A549 (cell line): Measurements from ENCODE around the gene FAT4. TPM values are rescaled to one million over a fixed set of nuclear protein-coding genes. Genes with fewer than 3 reads are reported as not detected.

ENCODE experiments used
- ATAC-seq, 2 experiments: fragments of 200-7000 bp in 1 of 2; fragments of >200 bp in 1 of 2; cut with Nextera tagmentation in 1 of 2; cut with Tn5 transposase in 1 of 2; 3 replicates each; pipeline versions ENCODE4 v1.8.0 to v1.9.1; 2018 to 2020; ENCODE audit warnings: mild to moderate bottlenecking in 1 of 2, moderate library complexity in 1 of 2
- CTCF ChIA-PET: fragments of 300-600 bp; sonication (Branson Sonifier 250); formaldehyde crosslinking; extraction: SDS; loops from one replicate; lab custom pipeline; 2021; ENCODE audit warnings: antibody characterized with exemption, inconsistent platforms; lab: Yijun Ruan, JAX
- POLR2A ChIA-PET: fragments of 350-600 bp; formaldehyde crosslinking; extraction: SDS; loops from one replicate; lab custom pipeline; 2021; ENCODE audit warnings: antibody characterized with exemption, inconsistent platforms; lab: Yijun Ruan, JAX
- DNase-seq, 2 experiments: peaks; one replicate each; pipeline versions ENCODE4 v3.0.0 to v3.0.0-alpha.2; 2011 to 2016; ENCODE audit warnings: low read depth in 1 of 2, low spot score in 1 of 2
- FAIRE-seq: peaks from 2 replicates; lab custom pipeline; 2011; peaks lifted over from hg19 to GRCh38; lab: Jason Lieb, UNC
- H3K27ac ChIP-seq, 2 experiments: fragments of >200 bp; sonication (Bioruptor Twin); formaldehyde crosslinking; 3 replicates each; pipeline ENCODE4 v1.5.1; 2016 to 2017
- H3K4me1 ChIP-seq: fragments of >200 bp; sonication (Bioruptor Twin); formaldehyde crosslinking; 3 replicates; pipeline ENCODE4 v1.6.1; 2016
- H3K4me2 ChIP-seq: fragments of >200 bp; sonication (Bioruptor Twin); formaldehyde crosslinking; 3 replicates; pipeline ENCODE4 v1.6.1; 2016
- H3K4me3 ChIP-seq: fragments of >200 bp; sonication (Bioruptor Twin); formaldehyde crosslinking; 3 replicates; pipeline ENCODE4 v1.5.1; 2016
- H3K9me3 ChIP-seq: fragments of >200 bp; sonication (Bioruptor Twin); formaldehyde crosslinking; 3 replicates; pipeline ENCODE4 v1.6.1; 2016
- ATOH8 ChIP-seq: fragments of 250-450 bp; sonication (Bioruptor Pico); IDR thresholded peaks from 2 replicates; pipeline ENCODE4 v1.5.0; 2020; ENCODE audit warnings: low read depth, mild to moderate bottlenecking, moderate library complexity
- BCL3 ChIP-seq: fragments of >200 bp; sonication (Bioruptor Twin); formaldehyde crosslinking; IDR thresholded peaks from 3 replicates; pipeline ENCODE4 v1.6.1; 2016
- CEBPB ChIP-seq, 2 experiments: fragments of >200 bp in 1 of 2; sonication (Bioruptor Twin) in 1 of 2; formaldehyde crosslinking in 1 of 2; IDR thresholded peaks; 2 replicates each; pipeline ENCODE4 v1.6.1; 2012 to 2016
- CHD2 ChIP-seq: fragments of 150-350 bp; IDR thresholded peaks from 2 replicates; pipeline ENCODE4 v1.6.1; 2014; ENCODE audit warnings: low read length; ENCODE audit not compliant: partially characterized antibody
- EHF ChIP-seq: fragments of 250-450 bp; sonication (Bioruptor Pico); IDR thresholded peaks from 2 replicates; pipeline ENCODE4 v1.5.0; 2020; ENCODE audit warnings: mild to moderate bottlenecking
- EHMT2 ChIP-seq: fragments of 200-600 bp; sonication (generic); IDR thresholded peaks from 2 replicates; pipeline ENCODE4 v1.6.1; 2016; ENCODE audit warnings: antibody characterized with exemption, low read depth, mild to moderate bottlenecking, moderate library complexity
- FOXS1 ChIP-seq: fragments of 250-450 bp; sonication (Bioruptor Pico); IDR thresholded peaks from 2 replicates; pipeline ENCODE4 v1.5.0; 2020; ENCODE audit warnings: mild to moderate bottlenecking, moderate library complexity
- GATA3 ChIP-seq: IDR thresholded peaks from 2 replicates; pipeline ENCODE4 v1.6.1; 2012; ENCODE audit warnings: borderline replicate concordance
- HMGXB4 ChIP-seq: fragments of 250-450 bp; sonication (Bioruptor Pico); IDR thresholded peaks from 2 replicates; pipeline ENCODE4 v1.5.0; 2021; ENCODE audit warnings: mild to moderate bottlenecking, moderate library complexity, borderline replicate concordance
- JUN ChIP-seq, 2 experiments: fragments of >200 bp; sonication (Bioruptor Twin); formaldehyde crosslinking; IDR thresholded peaks; 2 replicates in 1 of 2; 3 replicates in 1 of 2; pipeline ENCODE4 v1.6.1; 2016 to 2017
- KDM1A ChIP-seq: fragments of 200-600 bp; sonication (generic); IDR thresholded peaks from 2 replicates; pipeline ENCODE4 v1.6.1; 2016; ENCODE audit warnings: low read depth, mild to moderate bottlenecking
- KDM5A ChIP-seq: fragments of 200-600 bp; sonication (generic); IDR thresholded peaks from 2 replicates; pipeline ENCODE4 v1.6.1; 2016; ENCODE audit warnings: antibody characterized with exemption, mild to moderate bottlenecking
- PHF8 ChIP-seq: fragments of 200-600 bp; sonication (generic); IDR thresholded peaks from 2 replicates; pipeline ENCODE4 v1.6.1; 2016; ENCODE audit warnings: low read depth, mild to moderate bottlenecking, antibody characterized with exemption, moderate library complexity, borderline replicate concordance
- POLR2A ChIP-seq: IDR thresholded peaks from 2 replicates; pipeline ENCODE4 v1.6.1; 2012; ENCODE audit warnings: mild to moderate bottlenecking, low read length
- POLR2AphosphoS2 ChIP-seq: conservative IDR thresholded peaks from 2 replicates; pipeline ENCODE4 v1.6.1; 2012; ENCODE audit warnings: low read length, improper control_type of control experiment, inconsistent platforms
- RARB ChIP-seq: fragments of 250-450 bp; sonication (Bioruptor Pico); IDR thresholded peaks from 2 replicates; pipeline ENCODE4 v1.8.0; 2021; ENCODE audit warnings: mild to moderate bottlenecking, moderate library complexity
- REST ChIP-seq: fragments of 200-600 bp; sonication (generic); IDR thresholded peaks from 2 replicates; pipeline ENCODE4 v1.6.1; 2016; ENCODE audit warnings: antibody characterized with exemption, mild to moderate bottlenecking, moderate library complexity
- RNF2 ChIP-seq: fragments of 200-600 bp; sonication (generic); IDR thresholded peaks from 2 replicates; pipeline ENCODE4 v1.6.1; 2016; ENCODE audit warnings: low read depth, mild to moderate bottlenecking, antibody characterized with exemption, moderate library complexity, borderline replicate concordance
- SREBF2 ChIP-seq: fragments of 450-650 bp; IDR thresholded peaks from 2 replicates; pipeline ENCODE4 v1.6.1; 2014; ENCODE audit warnings: mild to moderate bottlenecking, moderate library complexity
- TFCP2L1 ChIP-seq: fragments of 250-450 bp; sonication (Bioruptor Pico); IDR thresholded peaks from 2 replicates; pipeline ENCODE4 v1.5.0; 2021; ENCODE audit warnings: mild to moderate bottlenecking
- USF2 ChIP-seq: fragments of 450-650 bp; IDR thresholded peaks from 2 replicates; pipeline ENCODE4 v1.6.1; 2014; ENCODE audit warnings: antibody characterized with exemption
- ZC3H11A ChIP-seq: fragments of 450-650 bp; IDR thresholded peaks from 2 replicates; pipeline ENCODE4 v1.6.1; 2014; ENCODE audit warnings: antibody characterized with exemption, mild to moderate bottlenecking
- ZSCAN20 ChIP-seq: fragments of 250-450 bp; sonication (Bioruptor Pico); IDR thresholded peaks from 2 replicates; pipeline ENCODE4 v1.8.0; 2022; ENCODE audit warnings: mild to moderate bottlenecking, moderate library complexity
- WGBS: methylation state at CpG from one replicate; pipeline ENCODE4 v1.1.6; 2017; ENCODE audit errors: missing lambda C conversion rate; 5-methylcytosine and 5-hydroxymethylcytosine counted together
- polyA plus RNA-seq, 4 experiments: library from polyadenylated mRNA; depleted of rRNA in 3 of 4; stranded (reverse); fragments of >200 nt; fragmentation: RNase III in 1 of 4; extraction: RNeasy Plus Mini Kit Qiagen cat#74134 plus additional on column Dnase treatment in 1 of 4; gene quantifications; 2 replicates in 3 of 4; 3 replicates in 1 of 4; pipeline ENCODE4 v1.2.3, GENCODE V29; 2011 to 2017

Gene FAT4
- polyA plus RNA-seq, 2 of the 4 experiments (the other 2 are of a cell fraction), result 0.32 to 1.1 TPM

GRCh38 chr4:125306112-125306511, 8.6 kb upstream of the FAT4 start:
- no peak for ATAC-seq
- ChIA-PET CTCF (no interaction called here), POLR2A (no interaction called here)
- H3K4me2 ChIP-seq, result no peak overlapping the region
- FAIRE-seq, result no peak
- no peak overlapping the region for H3K4me3 ChIP-seq
- no peak for TF ChIP-seq JUN (IDR thresholded peaks at IDR 0.05)
- TF ChIP-seq USF2, result no peak
- no peak for TF ChIP-seq TFCP2L1 (CRISPR knock-in tag)
- TF ChIP-seq KDM5A, result no peak
- no peak for TF ChIP-seq HMGXB4 (CRISPR knock-in tag)
- no peak overlapping the region for H3K27ac ChIP-seq
- no peaks in the 10 kb centered on the region for H3K9me3 ChIP-seq
- DNase-seq, result no peak
- no peaks in the 10 kb centered on the region for H3K4me1 ChIP-seq
- whole genome bisulfite sequencing, result 68% methylated on average over 1 of the region's 1 CpG

GRCh38 chr4:125306533-125306932, 8.2 kb upstream of the FAT4 start:
- POLR2A ChIA-PET, result no interaction called here
- Histone ChIP-seq H3K4me2 (no peak overlapping the region), H3K9me3 (no peaks in the 10 kb centered on the region), H3K27ac (no peak overlapping the region), H3K4me1 (no peaks in the 10 kb centered on the region), H3K4me3 (no peak overlapping the region)
- CTCF ChIA-PET, result no interaction called here
- no peak for DNase-seq
- TF ChIP-seq ATOH8 (CRISPR knock-in tag) (no peak), FOXS1 (CRISPR knock-in tag) (no peak), PHF8 (no peak), EHMT2 (no peak), KDM1A (no peak), ZSCAN20 (no peak), POLR2A (no peak)
- no peak for FAIRE-seq
- ATAC-seq, result no peak

- DNase-seq (no peak), ATAC-seq (no peak), FAIRE-seq (no peak)
- TF ChIP-seq REST, result no peak
- no peak for TF ChIP-seq KDM5A
- TF ChIP-seq GATA3, result no peak
- no peak for TF ChIP-seq RARB
- no peak for TF ChIP-seq BCL3
- TF ChIP-seq EHMT2, result no peak
- no peak for TF ChIP-seq SREBF2
- TF ChIP-seq CEBPB (IDR thresholded peaks at IDR 0.05), result no peak
- TF ChIP-seq POLR2AphosphoS2, result no peak
- TF ChIP-seq CHD2, result no peak
- TF ChIP-seq EHF (CRISPR knock-in tag), result no peak
- TF ChIP-seq RNF2, result no peak
- TF ChIP-seq ZC3H11A, result no peak
- TF ChIP-seq PHF8, result no peak
- Histone ChIP-seq H3K4me3 (no peak overlapping the region), H3K4me1 (peaks cover 7% of the 10 kb centered on the region; the same call in 2 of the 3 replicates), H3K4me2 (no peak overlapping the region), H3K9me3 (no peaks in the 10 kb centered on the region), H3K27ac (no peak overlapping the region)
- ChIA-PET POLR2A (no interaction called here), CTCF (interaction anchor here (0.6 to 0.7 kb wide), 3 partner anchors 440 to 1766 kb away, joined by 3 to 4 read pairs (median 3); no protein-coding TSS in a partner anchor)
- 25% methylated on average over 2 of the region's 2 CpGs for WGBS
Measured at GRCh38 chr4:125311503-125311902, 3.3 kb upstream of the FAT4 start.
